Calu3 (cell line): Measurements from ENCODE around the gene TRAPPC14. TPM values are rescaled to one million over a fixed set of nuclear protein-coding genes. Genes with fewer than 3 reads are reported as not detected.

Experiments
- BruUV-seq: library from RNA; stranded (reverse); fragments of 400-500 nt; replicated peaks from 2 replicates; lab custom pipeline; 2021; lab: Mats Ljungman, UMichigan
- CTCF ChIA-PET: fragments of 300-600 bp; sonication (Branson Sonifier 250); formaldehyde crosslinking; loops from one replicate; lab custom pipeline; 2022; ENCODE audit warnings: antibody characterized with exemption; lab: Charles Lee
- DNase-seq: peaks from one replicate; pipeline ENCODE4 v3.0.0; 2022
- H3K27ac Mint-ChIP-seq: one replicate; pipeline ENCODE4 v1.8.0; 2022; ENCODE audit warnings: mixed read lengths; ENCODE audit not compliant: unreplicated experiment
- H3K27me3 Mint-ChIP-seq: one replicate; pipeline ENCODE4 v1.8.0; 2022; ENCODE audit warnings: mixed read lengths; ENCODE audit not compliant: unreplicated experiment
- H3K36me3 Mint-ChIP-seq: one replicate; pipeline ENCODE4 v1.8.0; 2022; ENCODE audit warnings: mild to moderate bottlenecking, moderate library complexity, mixed read lengths; ENCODE audit not compliant: insufficient read depth, unreplicated experiment
- H3K4me1 Mint-ChIP-seq: one replicate; pipeline ENCODE4 v1.8.0; 2022; ENCODE audit warnings: mild to moderate bottlenecking, low read depth, mixed read lengths; ENCODE audit not compliant: unreplicated experiment
- H3K4me3 Mint-ChIP-seq: one replicate; pipeline ENCODE4 v1.8.0; 2022; ENCODE audit warnings: mild to moderate bottlenecking, low read depth, moderate library complexity, mixed read lengths; ENCODE audit not compliant: unreplicated experiment
- H3K9me3 Mint-ChIP-seq: one replicate; pipeline ENCODE4 v1.8.0; 2022; ENCODE audit warnings: low read depth, mixed read lengths; ENCODE audit not compliant: unreplicated experiment
- intact Hi-C: fragments of 100-400 bp; cut with micrococcal nuclease; formaldehyde crosslinking; loops from one replicate; pipeline ENCODE4 v1.10.0; 2022; ENCODE audit not compliant: unreplicated experiment
- total RNA-seq: library from RNA; stranded (reverse); gene quantifications from 2 replicates; pipeline ENCODE4 v1.2.3, GENCODE V29; 2022
- TF ChIP-seq, protein P1 (sequence below): fragments of 200-600 bp; IDR thresholded peaks from one replicate; pipeline ENCODE4 v1.8.0; 2022; ENCODE audit warnings: antibody characterized with exemption; ENCODE audit not compliant: unreplicated experiment

Gene TRAPPC14
- total RNA-seq, 1 experiment from 2014 or later = 17.5 TPM

DNA sequence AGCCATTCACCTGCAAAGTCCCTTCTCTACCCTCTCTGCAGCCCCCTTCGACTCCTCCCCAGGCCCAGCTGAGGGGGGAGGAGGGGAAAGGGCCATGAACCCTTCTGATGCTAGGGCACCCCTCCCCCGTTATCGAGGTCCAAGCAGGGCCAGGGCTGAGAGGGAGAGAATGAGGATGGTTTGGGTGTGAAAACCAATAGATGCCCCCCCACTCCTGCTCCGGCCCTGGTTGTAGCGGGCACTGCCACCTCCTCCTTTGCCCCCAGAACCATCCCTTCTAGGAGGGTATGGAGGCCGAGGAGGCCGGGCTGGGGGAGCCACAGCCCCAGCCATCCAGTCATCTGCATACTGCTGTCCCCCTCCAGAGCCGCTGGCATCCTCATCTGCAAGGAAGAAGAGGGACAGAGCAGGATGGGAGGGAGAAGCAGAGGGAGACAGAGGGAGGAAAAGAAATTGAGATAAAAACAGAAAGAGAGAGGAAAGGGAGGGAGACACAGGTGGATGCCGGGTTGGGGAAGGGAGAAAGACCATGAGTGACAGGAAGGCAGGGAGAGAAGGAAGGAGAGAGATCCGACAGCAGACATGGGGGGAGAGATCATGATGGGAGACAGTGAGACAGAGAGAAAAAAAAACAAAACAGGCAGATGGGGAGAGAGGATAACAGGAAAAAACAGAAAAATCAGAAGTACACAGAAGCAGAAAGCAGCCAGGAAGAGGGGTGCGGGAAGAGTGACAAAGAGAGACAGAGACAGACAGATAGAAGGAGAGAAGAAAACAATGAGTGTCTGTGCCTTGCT lies 11.8 kb upstream of the TRAPPC14 start:
- intact Hi-C loops = no loop called here
- no TSS peak for BruUV-seq
- peaks cover 27% of the 10 kb centered on the region for H3K4me1 Mint-ChIP-seq
- no peak overlapping the region for H3K27ac Mint-ChIP-seq
- no peaks in the 10 kb centered on the region for H3K9me3 Mint-ChIP-seq
- H3K27me3 Mint-ChIP-seq = peaks cover 77% of the 10 kb centered on the region
- CTCF ChIA-PET = no interaction called here
- H3K4me3 Mint-ChIP-seq = peak overlapping the region; percentile 61
- H3K36me3 Mint-ChIP-seq = peaks cover 13% of the 10 kb centered on the region
- DNase-seq = no peak
- TF ChIP-seq, protein P1, sequence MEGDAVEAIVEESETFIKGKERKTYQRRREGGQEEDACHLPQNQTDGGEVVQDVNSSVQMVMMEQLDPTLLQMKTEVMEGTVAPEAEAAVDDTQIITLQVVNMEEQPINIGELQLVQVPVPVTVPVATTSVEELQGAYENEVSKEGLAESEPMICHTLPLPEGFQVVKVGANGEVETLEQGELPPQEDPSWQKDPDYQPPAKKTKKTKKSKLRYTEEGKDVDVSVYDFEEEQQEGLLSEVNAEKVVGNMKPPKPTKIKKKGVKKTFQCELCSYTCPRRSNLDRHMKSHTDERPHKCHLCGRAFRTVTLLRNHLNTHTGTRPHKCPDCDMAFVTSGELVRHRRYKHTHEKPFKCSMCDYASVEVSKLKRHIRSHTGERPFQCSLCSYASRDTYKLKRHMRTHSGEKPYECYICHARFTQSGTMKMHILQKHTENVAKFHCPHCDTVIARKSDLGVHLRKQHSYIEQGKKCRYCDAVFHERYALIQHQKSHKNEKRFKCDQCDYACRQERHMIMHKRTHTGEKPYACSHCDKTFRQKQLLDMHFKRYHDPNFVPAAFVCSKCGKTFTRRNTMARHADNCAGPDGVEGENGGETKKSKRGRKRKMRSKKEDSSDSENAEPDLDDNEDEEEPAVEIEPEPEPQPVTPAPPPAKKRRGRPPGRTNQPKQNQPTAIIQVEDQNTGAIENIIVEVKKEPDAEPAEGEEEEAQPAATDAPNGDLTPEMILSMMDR = no peak

DNA sequence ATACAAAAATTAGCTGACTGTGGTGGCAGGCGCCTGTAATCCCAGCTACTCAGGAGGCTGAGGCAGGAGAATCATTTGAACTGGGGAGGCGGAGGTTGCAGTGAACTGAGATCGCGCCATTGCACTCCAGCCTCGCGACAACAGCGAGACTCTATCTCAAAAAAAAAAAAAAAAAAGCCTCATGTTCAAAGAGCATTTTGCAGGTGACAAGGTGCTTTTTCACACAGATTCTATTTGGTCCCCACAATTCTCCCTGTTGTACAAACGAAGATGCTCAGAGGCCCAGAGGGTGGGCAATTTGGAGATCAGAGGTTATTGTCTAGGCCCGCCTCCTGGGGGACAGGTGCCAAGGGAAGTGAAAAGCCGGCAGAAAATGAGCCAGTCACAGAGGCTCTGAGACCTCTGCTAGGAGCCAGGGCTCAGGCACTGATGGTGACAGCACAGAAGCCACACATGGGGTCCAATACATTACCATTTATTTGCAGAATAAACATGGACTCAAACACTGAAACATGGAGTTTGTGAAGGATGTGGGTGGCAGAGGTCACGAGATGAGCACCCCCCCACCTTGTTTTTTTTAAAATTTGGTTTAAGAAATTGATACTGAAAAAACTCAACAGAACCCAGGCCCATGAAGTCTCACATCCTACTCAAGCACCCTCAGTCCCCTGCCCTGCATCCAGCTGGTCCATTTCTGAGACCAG lies 10.8 kb upstream of the TRAPPC14 start:
- H3K27me3 Mint-ChIP-seq = peaks cover 68% of the 10 kb centered on the region
- CTCF ChIA-PET = no interaction called here
- H3K36me3 Mint-ChIP-seq = peaks cover 13% of the 10 kb centered on the region
- TF ChIP-seq, protein P1 = no peak
- intact Hi-C loops = no loop called here
- no peak for DNase-seq
- no peak overlapping the region for H3K27ac Mint-ChIP-seq
- no peaks in the 10 kb centered on the region for H3K9me3 Mint-ChIP-seq
- peaks cover 27% of the 10 kb centered on the region for H3K4me1 Mint-ChIP-seq
- no peak overlapping the region for H3K4me3 Mint-ChIP-seq
- no TSS peak for BruUV-seq

DNA sequence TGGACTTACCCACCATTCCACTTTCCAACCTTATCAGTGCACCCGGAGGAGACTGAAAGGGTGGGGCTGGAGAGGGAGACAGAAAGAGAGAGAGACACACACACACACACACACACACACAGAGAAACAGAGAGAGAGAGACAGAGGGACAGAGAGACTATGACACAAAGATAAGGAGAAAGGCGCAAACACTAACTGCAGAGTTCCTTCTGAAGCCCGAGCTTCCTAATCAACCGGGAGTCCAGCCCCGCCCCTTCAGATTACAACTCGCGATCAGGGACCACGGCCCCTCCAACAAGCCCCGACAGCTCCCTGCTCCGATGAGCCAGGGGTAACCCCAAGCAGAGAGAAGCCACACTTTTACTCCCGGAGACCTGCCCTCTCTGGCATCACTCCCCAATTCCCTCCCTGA lies 9.4 kb upstream of the TRAPPC14 start:
- Mint-ChIP-seq H3K36me3 (peaks cover 13% of the 10 kb centered on the region), H3K27me3 (peaks cover 54% of the 10 kb centered on the region), H3K4me3 (peak overlapping the region; percentile 67), H3K4me1 (peaks cover 27% of the 10 kb centered on the region), H3K9me3 (no peaks in the 10 kb centered on the region), H3K27ac (peak overlapping the region; percentile 55)
- no peak for DNase-seq
- intact Hi-C loops = no loop called here
- TF ChIP-seq, protein P1 = no peak
- no TSS peak for BruUV-seq
- CTCF ChIA-PET = no interaction called here

DNA sequence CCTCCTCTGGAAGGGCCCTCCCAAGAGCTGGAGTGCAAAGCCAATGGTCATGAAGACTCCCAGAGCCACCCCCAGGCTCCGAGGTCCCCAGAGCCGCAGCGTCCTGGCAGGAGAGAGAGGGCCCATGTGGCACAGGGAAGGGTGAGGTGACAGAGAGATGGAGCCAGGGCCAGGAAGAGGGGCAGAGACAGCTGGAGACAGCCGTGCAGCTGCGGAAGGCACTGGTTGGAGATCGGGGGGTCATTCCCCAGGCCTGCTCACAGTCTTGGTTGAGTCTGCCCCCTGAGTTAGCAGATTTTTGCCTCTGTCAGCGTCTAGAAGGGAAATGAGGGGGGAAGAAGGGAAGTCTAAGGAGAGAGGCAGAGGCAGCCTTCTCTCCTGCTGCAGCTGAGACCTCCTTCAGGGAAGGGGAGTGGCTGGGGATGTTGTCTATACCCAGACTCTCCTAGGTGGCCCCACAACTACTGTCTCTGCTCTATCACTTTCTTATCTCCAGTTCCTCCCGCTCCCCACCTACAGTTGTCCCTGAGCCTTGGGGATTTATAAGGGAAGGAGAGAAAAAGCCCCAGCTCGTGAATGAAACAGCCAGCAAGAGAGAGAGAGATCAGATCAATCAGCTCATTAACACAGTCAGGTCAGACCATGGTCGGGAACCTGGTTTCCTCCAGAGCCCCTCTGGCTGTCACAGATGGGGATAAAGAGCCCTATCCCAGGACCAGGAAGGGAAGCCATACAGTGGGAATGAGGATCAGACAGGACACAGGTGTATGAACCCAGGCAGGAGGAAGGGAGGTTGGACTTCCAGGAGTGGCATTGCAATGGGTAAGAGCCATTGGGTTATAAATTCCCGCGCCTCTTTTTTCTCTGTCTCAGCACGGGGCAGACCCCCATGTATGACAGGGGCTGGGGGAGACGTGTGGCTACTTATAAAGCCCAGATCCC lies 8.7 kb upstream of the TRAPPC14 start:
- Mint-ChIP-seq H3K4me3 (peak overlapping the region; percentile 67), H3K9me3 (no peaks in the 10 kb centered on the region), H3K27ac (no peak overlapping the region), H3K4me1 (peaks cover 27% of the 10 kb centered on the region), H3K27me3 (peaks cover 54% of the 10 kb centered on the region), H3K36me3 (peaks cover 13% of the 10 kb centered on the region)
- TF ChIP-seq, protein P1 = no peak
- CTCF ChIA-PET = interaction anchor here (1.0 kb wide), 1 partner anchor 19 kb away, joined by 4 read pairs; the partner anchor contains the start of gene LAMTOR4
- DNase-seq = no peak
- no TSS peak for BruUV-seq
- intact Hi-C loops = no loop called here
